ENCODE measurements around the gene PSMC6. TPM values are rescaled to one million over a fixed set of nuclear protein-coding genes. Genes with fewer than 3 reads are reported as not detected.

Gene PSMC6
- polyA plus RNA-seq, 1 of the 3 experiments (the other 2 are of a cell fraction): 37.9 TPM

GRCh38 chr14:52748647-52749292 is 41.8 kb downstream of the PSMC6 start (continued):
- TF ChIP-seq IRF3 (IDR thresholded peaks at IDR 0.05; ENCODE audit: low read depth, low read length) (no peak), FOSL2 (IDR thresholded peaks at IDR 0.05; ENCODE audit: borderline replicate concordance, low read depth) (no peak), ELF1 (IDR thresholded peaks at IDR 0.05) (no peak), RFX5 (IDR thresholded peaks at IDR 0.05; ENCODE audit: low read length) (no peak), RCOR1 (IDR thresholded peaks at IDR 0.05; ENCODE audit: low read length) (no peak), NFIC (IDR thresholded peaks at IDR 0.05; ENCODE audit: borderline replicate concordance) (no peak)
- TF ChIP-seq, protein P1, sequence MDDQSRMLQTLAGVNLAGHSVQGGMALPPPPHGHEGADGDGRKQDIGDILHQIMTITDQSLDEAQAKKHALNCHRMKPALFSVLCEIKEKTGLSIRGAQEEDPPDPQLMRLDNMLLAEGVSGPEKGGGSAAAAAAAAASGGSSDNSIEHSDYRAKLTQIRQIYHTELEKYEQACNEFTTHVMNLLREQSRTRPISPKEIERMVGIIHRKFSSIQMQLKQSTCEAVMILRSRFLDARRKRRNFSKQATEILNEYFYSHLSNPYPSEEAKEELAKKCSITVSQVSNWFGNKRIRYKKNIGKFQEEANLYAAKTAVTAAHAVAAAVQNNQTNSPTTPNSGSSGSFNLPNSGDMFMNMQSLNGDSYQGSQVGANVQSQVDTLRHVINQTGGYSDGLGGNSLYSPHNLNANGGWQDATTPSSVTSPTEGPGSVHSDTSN (IDR thresholded peaks at IDR 0.05): no peak
- TF ChIP-seq, protein P2, sequence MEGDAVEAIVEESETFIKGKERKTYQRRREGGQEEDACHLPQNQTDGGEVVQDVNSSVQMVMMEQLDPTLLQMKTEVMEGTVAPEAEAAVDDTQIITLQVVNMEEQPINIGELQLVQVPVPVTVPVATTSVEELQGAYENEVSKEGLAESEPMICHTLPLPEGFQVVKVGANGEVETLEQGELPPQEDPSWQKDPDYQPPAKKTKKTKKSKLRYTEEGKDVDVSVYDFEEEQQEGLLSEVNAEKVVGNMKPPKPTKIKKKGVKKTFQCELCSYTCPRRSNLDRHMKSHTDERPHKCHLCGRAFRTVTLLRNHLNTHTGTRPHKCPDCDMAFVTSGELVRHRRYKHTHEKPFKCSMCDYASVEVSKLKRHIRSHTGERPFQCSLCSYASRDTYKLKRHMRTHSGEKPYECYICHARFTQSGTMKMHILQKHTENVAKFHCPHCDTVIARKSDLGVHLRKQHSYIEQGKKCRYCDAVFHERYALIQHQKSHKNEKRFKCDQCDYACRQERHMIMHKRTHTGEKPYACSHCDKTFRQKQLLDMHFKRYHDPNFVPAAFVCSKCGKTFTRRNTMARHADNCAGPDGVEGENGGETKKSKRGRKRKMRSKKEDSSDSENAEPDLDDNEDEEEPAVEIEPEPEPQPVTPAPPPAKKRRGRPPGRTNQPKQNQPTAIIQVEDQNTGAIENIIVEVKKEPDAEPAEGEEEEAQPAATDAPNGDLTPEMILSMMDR (IDR thresholded peaks at IDR 0.05): no peak

- CTCF ChIA-PET: interaction anchor here (1.3 kb wide), 1 partner anchor 13 kb away, joined by 3 read pairs; no protein-coding TSS in a partner anchor
- no peak overlapping the region for H3K27ac ChIP-seq (ENCODE audit: low read depth in 2 of 2, low read length in 1 of 2)
- POLR2A ChIA-PET: no interaction called here
Measured at GRCh38 chr14:52755607-52756316, 48.8 kb downstream of the PSMC6 start.

More at GRCh38 chr14:52755607-52756316, 48.8 kb downstream of the PSMC6 start:
- H3K79me2 ChIP-seq (ENCODE audit: insufficient read depth): no peaks in the 10 kb centered on the region
- 90% methylated on average over 5 of the region's 5 CpGs for WGBS (ENCODE audit: low lambda C conversion rate)
- peaks cover 10% of the 10 kb centered on the region for H3F3A ChIP-seq (replicated peaks; ENCODE audit: insufficient read depth)
- no peak overlapping the region for H3K4me2 ChIP-seq
- no peaks in the 10 kb centered on the region for H3K27me3 ChIP-seq (ENCODE audit: insufficient read depth)
- no peak overlapping the region for H3K4me3 ChIP-seq (ENCODE audit: low read depth in 2 of 2, low read length in 1 of 2)
- H2AFZ ChIP-seq (ENCODE audit: low read depth): no peak overlapping the region
- no peaks in the 10 kb centered on the region for H4K20me1 ChIP-seq (ENCODE audit: insufficient read depth)
- H3K36me3 ChIP-seq (replicated peaks in 1 of 2; ENCODE audit: control insufficient read depth in 1 of 2, insufficient read depth in 2 of 2, low read length in 1 of 2): peaks cover 16 to 51% of the 10 kb centered on the region in 2 experiments
- H3K4me1 ChIP-seq (ENCODE audit: control insufficient read depth in 1 of 2, insufficient read depth in 2 of 2, low read depth in 1 of 2, low read length in 1 of 2): no peaks in the 10 kb centered on the region
- H3K9ac ChIP-seq: no peak overlapping the region
- no peaks in the 10 kb centered on the region for H3K9me2 ChIP-seq
- H3K9me3 ChIP-seq: no peaks in the 10 kb centered on the region
- no peak for DNase-seq
- TF ChIP-seq FOSL2 (IDR thresholded peaks at IDR 0.05; ENCODE audit: borderline replicate concordance, low read depth) (no peak), MAX (IDR thresholded peaks at IDR 0.05; ENCODE audit: low read depth) (no peak), RCOR1 (IDR thresholded peaks at IDR 0.05; ENCODE audit: low read length) (no peak), EP300 (IDR thresholded peaks at IDR 0.05; ENCODE audit: borderline replicate concordance in 1 of 2, low read depth in 1 of 2, low read length in 1 of 2) (no peak), FOXJ3 (CRISPR knock-in tag; IDR thresholded peaks at IDR 0.05) (no peak), JUND (IDR thresholded peaks at IDR 0.05) (no peak), ELF1 (IDR thresholded peaks at IDR 0.05) (no peak), RXRA (IDR thresholded peaks at IDR 0.05; ENCODE audit: borderline replicate concordance, low read depth) (no peak), TEAD4 (IDR thresholded peaks at IDR 0.05; ENCODE audit: borderline replicate concordance, insufficient read depth) (no peak), TAF1 (IDR thresholded peaks at IDR 0.05; ENCODE audit: borderline replicate concordance, low read depth, low read length) (no peak), NRF1 (IDR thresholded peaks at IDR 0.05; ENCODE audit: low read depth, low read length) (no peak), TCF12 (IDR thresholded peaks at IDR 0.05) (no peak), RAD21 (IDR thresholded peaks at IDR 0.05; ENCODE audit: low read length) (no peak), SMC3 (IDR thresholded peaks at IDR 0.05; ENCODE audit: low read depth, low read length) (no peak), REST (IDR thresholded peaks at IDR 0.05; ENCODE audit: low read depth, low read length) (no peak)
- TF ChIP-seq, protein P1 (IDR thresholded peaks at IDR 0.05): no peak
